BLaER1 treated with 17β-estradiol and CSF1 and Interleukin-3, amounts not matched to agents 10 nM and 100 nM (cell line): ENCODE measurements around the gene FCMR.

ENCODE experiments used
- H3K27ac ChIP-seq, 11 experiments: shearing (Covaris generic); formaldehyde crosslinking; 2 replicates each; pipeline ENCODE4 v1.8.1; 2022
- H3K27me3 ChIP-seq, 11 experiments: shearing (Covaris generic); formaldehyde crosslinking; 2 replicates each; pipeline ENCODE4 v1.8.1; 2022
- H3K36me3 ChIP-seq, 11 experiments: shearing (Covaris generic); formaldehyde crosslinking; 2 replicates each; pipeline ENCODE4 v1.8.1; 2022
- H3K4me1 ChIP-seq, 10 experiments: shearing (Covaris generic); formaldehyde crosslinking; 2 replicates each; pipeline ENCODE4 v1.8.1; 2022
- H3K4me2 ChIP-seq, 11 experiments: shearing (Covaris generic); formaldehyde crosslinking; 2 replicates each; pipeline ENCODE4 v1.8.1; 2022
- H3K4me3 ChIP-seq, 10 experiments: shearing (Covaris generic); formaldehyde crosslinking; 2 replicates each; pipeline ENCODE4 v1.8.1; 2022
- H3K9ac ChIP-seq, 11 experiments: shearing (Covaris generic); formaldehyde crosslinking; 2 replicates each; pipeline ENCODE4 v1.8.1; 2022
- H3K9me3 ChIP-seq, 11 experiments: shearing (Covaris generic); formaldehyde crosslinking; replicated peaks in 1 of 11; 2 replicates each; pipeline ENCODE4 v1.8.1; 2022
- H4K20me1 ChIP-seq, 11 experiments: shearing (Covaris generic); formaldehyde crosslinking; 2 replicates each; pipeline ENCODE4 v1.8.1; 2022
- Cebpa-rat ChIP-seq, 11 experiments: shearing (Covaris generic); IDR thresholded peaks; 2 replicates each; pipeline ENCODE4 v1.8.1; 2022

FCMR gene

DNA sequence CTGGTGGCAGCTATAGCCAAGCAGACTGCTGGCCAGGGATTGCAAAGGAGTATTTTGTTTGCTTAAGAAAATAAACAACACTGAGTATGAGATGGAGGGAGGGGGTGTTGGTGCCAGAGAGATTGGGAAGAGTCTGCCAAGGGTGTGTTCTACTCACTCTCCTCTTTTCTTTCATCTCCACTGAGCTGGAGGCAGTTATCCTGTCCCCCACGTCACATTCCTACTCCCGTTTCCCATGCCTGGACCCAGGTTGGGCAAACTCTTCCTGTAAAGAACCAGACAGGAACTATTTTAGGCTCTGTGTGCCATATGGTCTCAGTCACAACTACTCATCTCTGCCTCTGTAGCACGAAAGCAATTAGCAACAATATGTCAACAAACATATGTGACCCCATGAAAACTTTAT is 25.9 kb downstream of the FCMR start:
- peaks cover 0 to 14% (median 11%) of the 10 kb centered on the region in 11 experiments; a peak in 12 of 22 replicates for H3K9me3 ChIP-seq
- H3K9ac ChIP-seq = no peak overlapping the region
- H3K27me3 ChIP-seq = peaks cover 0 to 5% (median 0%) of the 10 kb centered on the region in 11 experiments; a peak in 1 of 22 replicates
- no peak overlapping the region for H3K27ac ChIP-seq
- H4K20me1 ChIP-seq = no peaks in the 10 kb centered on the region; a peak in 1 of 22 replicates
- peaks cover 10 to 29% (median 21%) of the 10 kb centered on the region in 10 experiments for H3K4me1 ChIP-seq
- no peak overlapping the region for H3K4me3 ChIP-seq
- peak overlapping the region in 2 of 11 experiments; percentile 29 to 44; a peak in 3 of 22 replicates for H3K4me2 ChIP-seq
- no peaks in the 10 kb centered on the region for H3K36me3 ChIP-seq
- TF ChIP-seq Cebpa-rat (IDR thresholded peaks at IDR 0.05) = no peak

DNA sequence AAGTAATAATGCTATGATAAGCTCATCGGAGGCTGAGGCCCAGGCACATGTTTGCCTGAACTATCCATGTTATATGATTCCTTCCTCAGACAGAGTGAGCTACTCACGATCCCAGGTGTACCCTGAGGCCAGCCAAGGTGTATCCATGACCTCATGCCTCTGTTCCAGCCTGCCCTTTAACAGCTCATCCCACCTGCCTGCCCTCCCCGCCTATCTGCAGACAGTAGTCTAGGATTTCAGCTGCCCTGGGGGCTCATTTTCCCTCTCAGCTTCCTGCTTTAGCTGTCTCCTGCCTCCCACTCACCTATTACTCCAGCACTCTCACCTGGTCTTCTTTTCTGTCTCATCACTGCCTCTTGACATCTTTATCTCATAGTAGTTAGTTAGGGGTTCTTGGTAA is 26.4 kb downstream of the FCMR start:
- Histone ChIP-seq H3K36me3 (no peaks in the 10 kb centered on the region), H3K27ac (no peak overlapping the region), H3K4me1 (peaks cover 15 to 34% (median 26%) of the 10 kb centered on the region in 10 experiments), H4K20me1 (no peaks in the 10 kb centered on the region; a peak in 1 of 22 replicates), H3K4me2 (no peak overlapping the region), H3K9me3 (peaks cover 0 to 18% (median 13%) of the 10 kb centered on the region in 11 experiments; a peak in 13 of 22 replicates), H3K27me3 (peaks cover 0 to 5% (median 0%) of the 10 kb centered on the region in 11 experiments; a peak in 1 of 22 replicates), H3K4me3 (no peak overlapping the region), H3K9ac (no peak overlapping the region)
- no peak for TF ChIP-seq Cebpa-rat (IDR thresholded peaks at IDR 0.05)

DNA sequence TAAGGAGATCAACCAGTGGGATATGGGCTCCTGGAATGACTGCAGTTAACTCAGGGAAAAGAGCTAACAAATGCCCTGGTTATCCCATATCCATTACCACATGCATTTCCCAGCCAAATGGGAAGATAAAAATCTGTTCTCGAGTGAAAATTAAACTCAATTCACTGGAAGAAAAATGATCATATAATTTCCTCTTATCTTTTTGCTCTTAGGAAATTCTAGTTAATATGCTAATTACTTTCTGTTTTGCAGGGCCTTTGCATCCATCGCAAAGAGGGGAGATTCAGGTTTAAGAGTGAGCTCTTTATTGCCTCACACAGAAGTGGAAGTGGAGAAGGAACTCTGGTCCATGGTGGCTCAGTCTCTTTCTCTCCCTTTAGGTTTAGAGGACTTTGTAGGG is 28.4 kb downstream of the FCMR start:
- no peak for TF ChIP-seq Cebpa-rat (IDR thresholded peaks at IDR 0.05)
- H3K4me3 ChIP-seq = no peak overlapping the region
- H3K27ac ChIP-seq = no peak overlapping the region
- no peak overlapping the region for H3K4me2 ChIP-seq
- no peaks in the 10 kb centered on the region for H3K36me3 ChIP-seq
- peaks cover 17 to 40% (median 30%) of the 10 kb centered on the region in 10 experiments for H3K4me1 ChIP-seq
- H3K9ac ChIP-seq = no peak overlapping the region
- no peaks in the 10 kb centered on the region for H4K20me1 ChIP-seq
- H3K27me3 ChIP-seq = peaks cover 0 to 5% (median 0%) of the 10 kb centered on the region in 11 experiments; a peak in 1 of 22 replicates
- peaks cover 0 to 22% (median 13%) of the 10 kb centered on the region in 11 experiments; a peak in 13 of 22 replicates for H3K9me3 ChIP-seq

DNA sequence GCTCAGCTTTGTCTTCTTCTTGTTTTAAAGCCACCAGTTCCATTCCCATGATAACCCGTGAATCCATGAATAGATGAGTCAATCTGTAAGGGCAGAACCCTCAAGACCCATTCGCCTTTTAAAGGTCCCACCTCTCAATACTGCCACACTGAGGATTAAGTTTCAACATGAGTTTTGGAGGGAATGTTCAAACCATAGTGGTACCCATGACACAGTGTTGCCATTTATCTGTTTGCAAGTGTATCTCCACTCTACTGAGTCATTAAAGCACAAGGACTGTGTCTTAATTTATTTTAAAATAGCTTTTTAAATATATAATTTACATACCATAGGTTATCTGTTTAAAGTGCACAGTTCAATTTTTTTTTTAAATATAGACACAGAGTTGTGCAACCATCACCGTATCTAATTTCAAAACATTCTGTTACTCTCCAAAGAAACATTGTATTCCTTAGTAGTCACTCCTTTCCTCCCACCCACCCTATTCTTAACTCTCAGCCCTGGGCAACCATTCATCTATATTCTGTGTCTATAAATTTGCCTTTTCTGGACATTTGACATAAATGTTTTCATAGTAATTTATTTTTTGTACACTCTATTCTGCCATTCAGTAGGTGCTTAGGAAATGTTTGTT is 29.3 kb downstream of the FCMR start:
- no peaks in the 10 kb centered on the region for H4K20me1 ChIP-seq
- H3K27ac ChIP-seq = no peak overlapping the region
- H3K9ac ChIP-seq = no peak overlapping the region
- H3K4me3 ChIP-seq = no peak overlapping the region
- H3K4me2 ChIP-seq = peak overlapping the region in 1 of 11 experiments; percentile 82; a peak in 2 of 22 replicates
- H3K9me3 ChIP-seq = peaks cover 0 to 22% (median 13%) of the 10 kb centered on the region in 11 experiments; a peak in 13 of 22 replicates
- H3K36me3 ChIP-seq = no peaks in the 10 kb centered on the region
- no peak for TF ChIP-seq Cebpa-rat (IDR thresholded peaks at IDR 0.05)
- peaks cover 0 to 11% (median 0%) of the 10 kb centered on the region in 11 experiments; a peak in 2 of 22 replicates for H3K27me3 ChIP-seq
- H3K4me1 ChIP-seq = peaks cover 17 to 40% (median 30%) of the 10 kb centered on the region in 10 experiments

DNA sequence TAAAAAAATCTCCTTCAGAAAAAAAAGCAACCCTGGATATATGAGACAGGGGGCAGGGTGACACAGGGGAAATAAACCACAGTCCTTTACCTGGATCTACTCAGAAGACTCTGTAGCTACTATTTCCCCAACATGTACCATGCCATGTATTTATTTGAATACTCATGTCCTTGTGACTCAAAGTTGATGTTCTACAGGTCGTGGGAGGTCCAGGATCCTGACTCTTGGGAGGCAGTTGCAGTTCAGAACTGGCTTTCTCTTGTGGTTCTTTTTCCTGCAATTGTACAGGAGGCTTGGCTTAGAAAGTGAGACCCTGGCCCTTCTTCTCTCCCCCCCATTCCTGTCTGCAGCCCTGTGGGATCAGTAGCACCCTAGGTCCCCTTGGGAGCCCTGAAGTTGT is 30.3 kb downstream of the FCMR start:
- Histone ChIP-seq H3K4me2 (peak overlapping the region; percentile 59 to 83 (median 71); a peak in 21 of 22 replicates), H3K4me3 (no peak overlapping the region), H4K20me1 (no peaks in the 10 kb centered on the region), H3K27me3 (peaks cover 0 to 18% (median 0%) of the 10 kb centered on the region in 11 experiments; a peak in 3 of 22 replicates), H3K9ac (peak overlapping the region in 1 of 11 experiments; percentile 19; a peak in 1 of 22 replicates), H3K36me3 (no peaks in the 10 kb centered on the region), H3K4me1 (peaks cover 17 to 40% (median 24%) of the 10 kb centered on the region in 10 experiments), H3K27ac (peak overlapping the region in 7 of 11 experiments; percentile 13 to 62 (median 42); a peak in 8 of 22 replicates), H3K9me3 (peaks cover 0 to 22% (median 13%) of the 10 kb centered on the region in 11 experiments; a peak in 13 of 22 replicates)
- TF ChIP-seq Cebpa-rat (IDR thresholded peaks at IDR 0.05) = no peak

DNA sequence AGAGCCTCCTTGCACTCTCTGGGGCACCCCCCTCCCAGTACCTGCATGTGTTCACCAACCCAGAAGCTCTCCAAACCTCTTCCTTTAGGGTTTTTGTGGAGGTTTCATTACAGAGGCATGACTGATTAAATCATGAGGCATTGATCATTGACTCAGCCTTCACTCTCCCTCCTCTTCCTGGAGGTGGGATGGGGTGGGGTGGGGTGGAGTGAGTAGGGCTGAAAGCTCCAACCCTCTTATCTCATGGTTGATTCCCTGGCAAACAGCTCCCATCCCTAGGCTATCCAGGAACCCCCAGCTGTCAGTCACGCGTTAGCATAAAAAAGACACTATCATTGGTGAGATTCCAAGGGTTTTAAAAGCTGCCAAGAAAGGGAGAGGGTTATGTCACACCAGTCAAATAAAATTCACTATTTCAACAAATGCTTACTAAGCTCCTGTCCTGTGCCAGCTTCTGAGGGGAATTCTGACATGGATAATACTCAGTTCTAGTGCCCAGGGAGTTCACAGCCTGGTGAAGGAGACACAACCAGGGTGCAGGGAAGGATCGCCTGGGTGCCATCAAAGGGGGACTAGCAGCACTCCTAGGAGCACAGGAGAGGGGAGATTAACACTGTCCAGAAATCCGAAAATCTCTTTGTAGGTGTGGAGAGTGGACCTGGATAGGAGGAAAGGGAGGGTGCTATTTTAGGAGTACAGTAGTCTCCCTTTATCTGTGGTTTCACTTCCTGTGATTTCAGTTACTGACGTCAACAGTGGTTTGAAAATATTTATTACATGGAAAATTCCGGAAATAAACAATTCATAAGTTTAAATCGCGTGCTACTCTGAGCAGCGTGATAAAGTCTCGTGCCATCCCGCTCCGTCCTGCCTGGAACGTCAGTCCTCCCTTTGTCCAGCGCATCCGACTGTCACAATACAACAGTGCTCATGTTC is 31.3 kb downstream of the FCMR start:
- Histone ChIP-seq H3K9ac (peak overlapping the region in 1 of 11 experiments; percentile 63; a peak in 1 of 22 replicates), H3K27me3 (peaks cover 0 to 18% (median 0%) of the 10 kb centered on the region in 11 experiments; a peak in 3 of 22 replicates), H3K4me3 (no peak overlapping the region), H3K4me1 (peaks cover 16 to 32% (median 19%) of the 10 kb centered on the region in 10 experiments), H4K20me1 (no peaks in the 10 kb centered on the region), H3K36me3 (no peaks in the 10 kb centered on the region), H3K9me3 (peaks cover 0 to 22% (median 13%) of the 10 kb centered on the region in 11 experiments; a peak in 13 of 22 replicates), H3K4me2 (peak overlapping the region; percentile 59 to 83 (median 71)), H3K27ac (peak overlapping the region; percentile 26 to 77 (median 39); a peak in 16 of 22 replicates)
- no peak for TF ChIP-seq Cebpa-rat (IDR thresholded peaks at IDR 0.05)

DNA sequence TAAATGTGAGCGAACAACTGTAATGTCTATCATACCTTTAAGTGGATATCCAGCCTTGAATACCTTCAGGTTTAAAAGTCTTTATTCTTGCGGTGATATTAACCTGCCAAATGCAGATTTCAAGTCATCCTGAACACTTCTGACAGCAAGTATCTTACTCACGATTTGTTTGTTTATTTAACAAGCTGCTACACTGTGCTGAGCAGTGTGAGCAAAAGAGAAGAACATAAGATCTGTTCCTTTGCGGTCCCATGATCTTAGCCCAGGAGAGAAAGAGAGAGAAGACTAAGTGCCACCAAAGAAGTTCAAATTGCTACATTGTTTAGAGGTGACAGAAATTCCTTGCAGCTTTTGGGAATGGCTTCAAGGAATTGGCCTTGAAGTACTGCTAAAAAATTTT is 34.0 kb downstream of the FCMR start:
- H3K4me3 ChIP-seq = no peak overlapping the region
- no peak overlapping the region for H3K9ac ChIP-seq
- H3K27me3 ChIP-seq = peaks cover 0 to 13% (median 0%) of the 10 kb centered on the region in 11 experiments; a peak in 3 of 22 replicates
- H3K27ac ChIP-seq = no peak overlapping the region
- no peak for TF ChIP-seq Cebpa-rat (IDR thresholded peaks at IDR 0.05)
- no peak overlapping the region for H3K4me2 ChIP-seq
- peaks cover 0 to 22% (median 13%) of the 10 kb centered on the region in 11 experiments; a peak in 13 of 22 replicates for H3K9me3 ChIP-seq
- no peaks in the 10 kb centered on the region for H4K20me1 ChIP-seq
- H3K36me3 ChIP-seq = no peaks in the 10 kb centered on the region
- peaks cover 16 to 24% (median 19%) of the 10 kb centered on the region in 10 experiments for H3K4me1 ChIP-seq

DNA sequence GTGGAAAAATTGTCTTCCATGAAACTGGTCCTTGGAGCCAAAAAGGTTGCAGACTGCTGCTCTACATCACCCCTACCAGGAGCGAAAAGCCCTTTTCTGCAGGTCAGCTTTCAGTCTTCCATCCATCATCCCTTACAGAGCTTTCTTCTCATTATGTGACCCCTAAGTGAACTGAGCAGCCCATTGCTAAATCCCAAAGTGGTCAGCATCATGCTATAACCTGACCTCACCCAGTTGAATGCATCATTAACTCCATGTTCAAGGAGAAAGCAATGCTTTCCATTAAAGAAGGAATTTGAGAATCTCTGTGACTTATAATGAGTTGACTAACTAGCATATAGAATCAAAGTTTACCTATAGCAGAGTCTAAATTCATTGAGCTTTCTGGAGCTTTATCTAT is 34.9 kb downstream of the FCMR start:
- Histone ChIP-seq H3K4me3 (no peak overlapping the region), H3K4me1 (peaks cover 16 to 21% (median 19%) of the 10 kb centered on the region in 10 experiments), H4K20me1 (no peaks in the 10 kb centered on the region), H3K9ac (no peak overlapping the region), H3K27me3 (peaks cover 0 to 13% (median 0%) of the 10 kb centered on the region in 11 experiments; a peak in 3 of 22 replicates), H3K27ac (no peak overlapping the region), H3K36me3 (no peaks in the 10 kb centered on the region), H3K9me3 (peaks cover 0 to 21% (median 12%) of the 10 kb centered on the region in 11 experiments; a peak in 13 of 22 replicates), H3K4me2 (no peak overlapping the region)
- TF ChIP-seq Cebpa-rat (IDR thresholded peaks at IDR 0.05) = no peak
